ENCODE results near the gene CDC14C. TPM values are rescaled to one million over a fixed set of nuclear protein-coding genes. Genes with fewer than 3 reads are reported as not detected.

CDC14C gene
- total and polyA plus RNA-seq, 2 of the 4 experiments (the other 2 are of a cell fraction), result under 0.01 TPM; not detected in 1

DNA sequence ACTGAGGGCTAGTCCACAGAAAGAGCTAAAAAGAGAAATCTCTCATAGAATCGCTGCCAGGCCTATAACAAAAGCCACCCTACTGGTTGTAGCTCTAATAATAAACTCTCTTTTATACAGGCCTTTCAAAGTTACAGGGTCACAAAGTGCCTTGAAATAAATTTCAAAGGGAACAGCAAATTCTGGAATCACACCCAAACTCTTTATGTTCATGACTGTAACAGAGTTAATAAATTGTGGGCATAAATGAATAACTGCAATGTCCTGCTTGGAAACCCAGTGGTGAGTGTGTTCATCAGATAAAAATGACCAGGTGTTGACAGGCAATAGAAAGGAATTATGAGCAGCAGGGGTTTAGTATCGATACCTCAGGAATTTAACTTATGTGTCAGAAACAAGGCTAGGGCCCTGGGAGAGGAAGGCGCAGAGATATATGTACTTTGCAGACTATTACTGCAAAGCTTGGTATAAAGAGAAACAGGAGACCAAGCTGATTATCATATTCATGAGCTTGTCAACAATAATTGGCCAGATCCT is 9.3 kb downstream of the CDC14C start:
- Histone ChIP-seq H3K23ac (ENCODE audit: low read depth, low read length) (no peak overlapping the region), H2BK20ac (ENCODE audit: low read depth, low read length) (no peak overlapping the region), H3K56ac (ENCODE audit: extremely low read depth, insufficient read depth, low read length) (no peak overlapping the region), H3K27ac (ENCODE audit: insufficient read depth, low read length) (no peak overlapping the region), H3K4me1 (ENCODE audit: control insufficient read depth, insufficient read depth, low read length) (no peaks in the 10 kb centered on the region), H3K79me1 (ENCODE audit: low read depth in 1 of 2, low read length in 2 of 2) (no peaks in the 10 kb centered on the region), H4K5ac (ENCODE audit: low read depth, low read length) (no peak overlapping the region), H3K4me2 (ENCODE audit: low read depth, low read length) (no peak overlapping the region), H3K4ac (ENCODE audit: low read depth, low read length) (no peak overlapping the region), H4K8ac (ENCODE audit: low read depth in 2 of 2, low read length in 2 of 2) (no peak overlapping the region), H3K4me3 (ENCODE audit: insufficient read depth, low read depth, low read length) (no peak overlapping the region), H2BK5ac (ENCODE audit: low read depth, low read length, poor library complexity, severe bottlenecking) (no peak overlapping the region), H3K27me3 (ENCODE audit: control insufficient read depth, insufficient read depth, low read length) (no peaks in the 10 kb centered on the region), H3K9me1 (ENCODE audit: insufficient read depth, low read length) (no peaks in the 10 kb centered on the region), H2AK5ac (ENCODE audit: low read depth, low read length) (no peak overlapping the region), H2AK9ac (replicated peaks; ENCODE audit: low read depth, low read length, poor library complexity) (no peak overlapping the region), H3K14ac (replicated peaks; ENCODE audit: low read depth, low read length) (no peak overlapping the region), H4K20me1 (ENCODE audit: insufficient read depth, low read length) (no peaks in the 10 kb centered on the region), H3K9me3 (ENCODE audit: control insufficient read depth, insufficient read depth, low read length) (no peaks in the 10 kb centered on the region), H2BK120ac (ENCODE audit: low read depth, low read length) (no peak overlapping the region), H2BK15ac (ENCODE audit: low read depth, low read length) (no peak overlapping the region), H3K9ac (ENCODE audit: low read depth, low read length) (no peak overlapping the region), H4K91ac (ENCODE audit: insufficient read depth, low read depth, low read length) (no peak overlapping the region), H2AFZ (replicated peaks; ENCODE audit: low read length, poor library complexity) (no peak overlapping the region), H3K18ac (ENCODE audit: low read depth, low read length) (no peak overlapping the region), H3K36me3 (ENCODE audit: control insufficient read depth, insufficient read depth, low read length) (no peaks in the 10 kb centered on the region)
- in situ Hi-C loops (cut with MboI; ENCODE audit: low sequenced_read_pairs) (no loop called here), dilution Hi-C loops (cut with HindIII; ENCODE audit: low sequenced_read_pairs, unreplicated experiment) (no loop called here), intact Hi-C loops (cut with micrococcal nuclease) (no loop called here)
- BruUV-seq (replicated peaks), result no TSS peak
- ATAC-seq (ENCODE audit: low read depth) (no peak), DNase-seq (no peak)
- WGBS, 2 experiments (ENCODE audit: extremely low coverage in 2 of 2, insufficient read length in 1 of 2), result no CpG with 5 or more reads among the region's 3 CpGs
- ChIA-PET CTCF (no interaction called here), POLR2A (ENCODE audit: unreplicated experiment) (no interaction called here)
- TF ChIP-seq USF2 (IDR thresholded peaks at IDR 0.05; ENCODE audit: low read depth, low read length) (no peak), SMC3 (IDR thresholded peaks at IDR 0.05; ENCODE audit: low read depth, low read length) (no peak), RFX5 (IDR thresholded peaks at IDR 0.05; ENCODE audit: low read depth, low read length) (no peak), MAFK (IDR thresholded peaks at IDR 0.05; ENCODE audit: low read depth, low read length) (no peak), CHD1 (IDR thresholded peaks at IDR 0.05; ENCODE audit: low read depth, low read length) (no peak)

Data from IMR-90 (cell line).